DOHH2 (cell line): ENCODE measurements around the gene SYCP2.

Experiments used
- H3F3A ChIP-seq: fragments of 200-600 bp; sonication (generic), shearing (Covaris generic); 2 replicates; pipeline ENCODE4 v1.6.0; 2016; ENCODE audit warnings: antibody characterized with exemption, mild to moderate bottlenecking; ENCODE audit not compliant: control insufficient read depth, insufficient read depth
- H3K27ac ChIP-seq: fragments of 200-600 bp; sonication (generic); 2 replicates; pipeline ENCODE4 v1.5.1; 2014; ENCODE audit warnings: low read depth, mild to moderate bottlenecking, low read length, moderate library complexity
- H3K27me3 ChIP-seq: fragments of 200-600 bp; sonication (generic); 2 replicates; pipeline ENCODE4 v1.6.1; 2014; ENCODE audit warnings: mild to moderate bottlenecking, low read length, mixed read lengths; ENCODE audit not compliant: control insufficient read depth
- H3K36me3 ChIP-seq: fragments of 200-600 bp; sonication (generic); 2 replicates; pipeline ENCODE4 v1.6.1; 2014; ENCODE audit warnings: mild to moderate bottlenecking, low read length, moderate library complexity, mixed read lengths; ENCODE audit not compliant: control insufficient read depth
- H3K4me1 ChIP-seq: fragments of 200-600 bp; sonication (generic); 2 replicates; pipeline ENCODE4 v1.6.1; 2014; ENCODE audit warnings: mild to moderate bottlenecking, low read length, mixed read lengths; ENCODE audit not compliant: control insufficient read depth
- H3K4me2 ChIP-seq: fragments of 200-600 bp; sonication (generic); 2 replicates; pipeline ENCODE4 v1.6.0; 2014; ENCODE audit warnings: mild to moderate bottlenecking, low read length, moderate library complexity
- H3K4me3 ChIP-seq: fragments of 200-600 bp; sonication (generic); 2 replicates; pipeline ENCODE4 v1.5.1; 2014; ENCODE audit warnings: mild to moderate bottlenecking, low read length, mixed read lengths
- H3K79me2 ChIP-seq: fragments of 200-600 bp; sonication (generic); 2 replicates; pipeline ENCODE4 v1.6.1; 2014; ENCODE audit warnings: mild to moderate bottlenecking, low read length, mixed read lengths; ENCODE audit not compliant: control insufficient read depth
- H3K9me2 ChIP-seq: fragments of 200-600 bp; sonication (generic); replicated peaks from 2 replicates; pipeline ENCODE4 v1.6.1; 2014; ENCODE audit warnings: mild to moderate bottlenecking, low read length, mixed read lengths; ENCODE audit not compliant: control insufficient read depth
- H3K9me3 ChIP-seq: fragments of 200-600 bp; sonication (generic); 2 replicates; pipeline ENCODE4 v1.6.1; 2014; ENCODE audit warnings: antibody characterized with exemption, low read length, mixed read lengths; ENCODE audit not compliant: control insufficient read depth, insufficient read depth
- H4K20me1 ChIP-seq: fragments of 200-600 bp; sonication (generic); 2 replicates; pipeline ENCODE4 v1.6.0; 2014; ENCODE audit warnings: low read depth, mild to moderate bottlenecking, antibody characterized with exemption, low read length, moderate library complexity; ENCODE audit not compliant: control insufficient read depth, insufficient read depth
- CTCF ChIP-seq: fragments of 200-600 bp; sonication (generic); IDR thresholded peaks from one replicate; pipeline ENCODE4 v1.5.1; 2014; ENCODE audit warnings: antibody characterized with exemption, mild to moderate bottlenecking, low read depth, low read length; ENCODE audit not compliant: poor library complexity, severe bottlenecking
- EZH2phosphoT487 ChIP-seq: fragments of 200-600 bp; sonication (generic); IDR thresholded peaks from 2 replicates; pipeline ENCODE4 v1.6.1; 2017; ENCODE audit warnings: borderline replicate concordance, mild to moderate bottlenecking, antibody characterized with exemption, low read length, moderate library complexity, mixed read lengths

SYCP2 gene

GRCh38 chr20:59824711-59825562 lies 108.5 kb downstream of the SYCP2 start:
- Histone ChIP-seq H3K27ac (no peak overlapping the region), H3K9me3 (no peaks in the 10 kb centered on the region), H3K4me2 (no peak overlapping the region), H3K9me2 (no peaks in the 10 kb centered on the region), H3K79me2 (no peaks in the 10 kb centered on the region), H3K4me1 (no peaks in the 10 kb centered on the region), H4K20me1 (no peaks in the 10 kb centered on the region), H3F3A (no peaks in the 10 kb centered on the region), H3K36me3 (no peaks in the 10 kb centered on the region), H3K4me3 (no peak overlapping the region), H3K27me3 (no peaks in the 10 kb centered on the region)
- TF ChIP-seq EZH2phosphoT487 (no peak), CTCF (no peak)

DNA sequence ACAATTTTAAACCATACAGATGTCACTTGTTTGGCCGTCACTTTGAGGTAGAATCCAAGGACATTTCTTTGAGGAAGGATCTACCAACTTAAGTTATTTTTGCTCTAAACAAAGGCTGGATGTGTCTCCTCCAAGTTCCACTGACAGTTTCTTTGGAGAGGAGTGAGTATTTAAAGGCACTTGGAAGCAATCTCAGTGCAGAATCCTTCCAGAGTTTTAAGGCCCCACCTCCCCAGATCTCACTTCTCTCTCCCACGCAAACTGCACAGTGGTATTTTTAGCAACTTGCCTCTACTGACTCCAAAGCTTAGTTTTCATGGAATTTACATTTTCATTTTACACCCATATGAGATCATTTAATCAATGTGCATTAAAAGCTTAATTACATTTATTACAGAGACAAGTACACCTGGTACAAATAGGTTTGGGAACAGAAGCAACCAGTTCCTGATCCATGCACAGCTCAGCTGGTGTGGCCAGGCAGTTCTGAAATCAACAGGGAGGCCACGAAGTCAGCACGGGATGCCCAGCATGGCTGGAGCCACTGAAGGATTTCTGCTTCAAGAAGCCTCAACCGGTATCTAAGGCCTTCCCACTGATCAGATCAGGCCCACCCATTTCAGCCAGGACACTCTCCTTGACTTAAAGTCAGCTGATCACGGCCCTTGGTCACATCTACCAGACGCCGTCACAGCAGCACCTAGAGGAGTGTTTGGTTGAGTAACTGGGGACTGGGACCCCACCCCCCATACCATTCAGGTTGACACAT lies 109.8 kb downstream of the SYCP2 start:
- no peaks in the 10 kb centered on the region for H4K20me1 ChIP-seq
- no peak overlapping the region for H3K4me2 ChIP-seq

GRCh38 chr20:59823030-59823423 lies 110.4 kb downstream of the SYCP2 start:
- no peaks in the 10 kb centered on the region for H3K9me3 ChIP-seq
- H3K4me1 ChIP-seq = no peaks in the 10 kb centered on the region
- H3K27me3 ChIP-seq = no peaks in the 10 kb centered on the region
- H4K20me1 ChIP-seq = no peaks in the 10 kb centered on the region
- H3K79me2 ChIP-seq = no peaks in the 10 kb centered on the region
- TF ChIP-seq EZH2phosphoT487 = no peak
- no peak for TF ChIP-seq CTCF
- no peak overlapping the region for H3K4me2 ChIP-seq
- H3K36me3 ChIP-seq = no peaks in the 10 kb centered on the region
- no peaks in the 10 kb centered on the region for H3F3A ChIP-seq
- H3K4me3 ChIP-seq = no peak overlapping the region
- H3K27ac ChIP-seq = no peak overlapping the region
- no peaks in the 10 kb centered on the region for H3K9me2 ChIP-seq

More for the DNA sequence above, 109.8 kb downstream of the SYCP2 start:
- Histone ChIP-seq H3K27me3 (no peaks in the 10 kb centered on the region), H3K27ac (no peak overlapping the region), H3K4me1 (no peaks in the 10 kb centered on the region), H3K4me3 (no peak overlapping the region), H3K9me3 (no peaks in the 10 kb centered on the region), H3K36me3 (no peaks in the 10 kb centered on the region), H3K79me2 (no peaks in the 10 kb centered on the region), H3K9me2 (no peaks in the 10 kb centered on the region), H3F3A (no peaks in the 10 kb centered on the region)
- TF ChIP-seq CTCF (no peak), EZH2phosphoT487 (no peak)
